D721Med (cell line): ENCODE data around the gene TBC1D20.

Experiments used
- DNase-seq: peaks from one replicate; pipeline ENCODE4 v3.0.0; 2011; ENCODE audit warnings: low spot score; ENCODE audit not compliant: insufficient read length
- FAIRE-seq: peaks from 2 replicates; lab custom pipeline; 2011; peaks lifted over from hg19 to GRCh38; lab: Jason Lieb, UNC
- CTCF ChIP-seq: IDR thresholded peaks from 2 replicates; pipeline ENCODE4 v1.5.1; 2012; ENCODE audit warnings: mild to moderate bottlenecking, control low read depth; ENCODE audit not compliant: insufficient read depth; ENCODE audit errors: missing control alignments

The TBC1D20 gene

GRCh38 chr20:440636-441035, 21.7 kb downstream of the TBC1D20 start:
- TF ChIP-seq CTCF, result no peak
- DNase-seq (no peak), FAIRE-seq (no peak)

GRCh38 chr20:440148-440547, 22.2 kb downstream of the TBC1D20 start:
- no peak for DNase-seq
- FAIRE-seq, result no peak
- no peak for TF ChIP-seq CTCF

GRCh38 chr20:438571-439469, 23.5 kb downstream of the TBC1D20 start:
- FAIRE-seq (no peak), DNase-seq (no peak)
- no peak for TF ChIP-seq CTCF

- FAIRE-seq (no peak), DNase-seq (no peak)
- no peak for TF ChIP-seq CTCF
These were observed 24.4 kb downstream of the TBC1D20 start for GRCh38 chr20:437787-438486.

- DNase-seq, result no peak
- no peak for FAIRE-seq
- TF ChIP-seq CTCF, result no peak
These were observed 25.9 kb downstream of the TBC1D20 start for GRCh38 chr20:436476-436875.

- DNase-seq, result no peak
- TF ChIP-seq CTCF, result no peak
These were observed 26.8 kb downstream of the TBC1D20 start for GRCh38 chr20:435558-435957.

More at GRCh38 chr20:435558-435957, 26.8 kb downstream of the TBC1D20 start:
- no peak for FAIRE-seq
